Stimulated activated CD4-positive, alpha-beta T cell treated with anti-CD3 and anti-CD28 coated beads, TNF-alpha, amount 100 ng/mL, for 24 hours (primary cell): ENCODE data around the gene NAV2.
A peak's percentile ranks its signal among the peaks of the same experiment; 100 is the strongest.

Experiments used
- DNase-seq, 3 experiments: peaks; one replicate each; pipeline ENCODE4 v3.0.0-alpha.2; 2020; ENCODE audit warnings: low read depth in 3 of 3

The NAV2 gene

GRCh38 chr11:20156280-20156875 is 443.7 kb downstream of the NAV2 start:
- peak in 1 of 3 experiments; percentile 49 for DNase-seq

- DNase-seq: peak in 1 of 3 experiments; percentile 31
Observed at GRCh38 chr11:20156876-20157613, 444.4 kb downstream of the NAV2 start.

GRCh38 chr11:20157728-20158127 is 445.1 kb downstream of the NAV2 start:
- no peak for DNase-seq

DNA sequence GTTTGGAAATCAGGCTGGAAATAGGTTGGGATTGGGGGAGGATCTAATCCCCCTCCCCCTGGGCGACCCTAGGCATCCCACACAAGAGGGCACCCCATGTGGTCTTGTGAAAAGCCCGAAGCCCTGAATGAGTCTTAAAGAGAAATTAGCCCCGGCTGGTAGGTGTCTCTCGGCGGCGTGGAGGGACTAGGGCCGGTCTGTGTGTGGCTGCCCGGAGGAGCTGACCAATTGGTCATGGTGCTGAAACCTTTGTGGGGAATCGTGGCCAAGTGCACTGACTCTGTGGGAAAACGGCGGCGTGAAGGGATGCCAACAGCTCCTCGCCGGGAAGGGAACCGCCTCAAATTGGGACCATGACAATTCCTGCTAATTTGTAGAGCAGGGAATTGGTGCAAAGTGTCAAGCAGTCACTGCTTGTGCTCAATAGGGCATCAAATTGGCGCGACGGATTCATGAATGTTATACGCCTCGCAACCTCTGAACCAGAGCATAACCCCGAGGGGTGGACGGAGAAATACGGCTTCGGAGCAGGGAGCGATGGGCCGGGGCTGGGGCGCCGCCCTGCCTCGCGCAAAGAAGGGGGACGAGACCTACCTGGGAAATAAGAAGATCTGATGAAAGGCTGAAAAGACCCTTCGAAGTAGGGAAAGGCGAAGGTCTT is 446.1 kb downstream of the NAV2 start:
- no peak for DNase-seq

DNA sequence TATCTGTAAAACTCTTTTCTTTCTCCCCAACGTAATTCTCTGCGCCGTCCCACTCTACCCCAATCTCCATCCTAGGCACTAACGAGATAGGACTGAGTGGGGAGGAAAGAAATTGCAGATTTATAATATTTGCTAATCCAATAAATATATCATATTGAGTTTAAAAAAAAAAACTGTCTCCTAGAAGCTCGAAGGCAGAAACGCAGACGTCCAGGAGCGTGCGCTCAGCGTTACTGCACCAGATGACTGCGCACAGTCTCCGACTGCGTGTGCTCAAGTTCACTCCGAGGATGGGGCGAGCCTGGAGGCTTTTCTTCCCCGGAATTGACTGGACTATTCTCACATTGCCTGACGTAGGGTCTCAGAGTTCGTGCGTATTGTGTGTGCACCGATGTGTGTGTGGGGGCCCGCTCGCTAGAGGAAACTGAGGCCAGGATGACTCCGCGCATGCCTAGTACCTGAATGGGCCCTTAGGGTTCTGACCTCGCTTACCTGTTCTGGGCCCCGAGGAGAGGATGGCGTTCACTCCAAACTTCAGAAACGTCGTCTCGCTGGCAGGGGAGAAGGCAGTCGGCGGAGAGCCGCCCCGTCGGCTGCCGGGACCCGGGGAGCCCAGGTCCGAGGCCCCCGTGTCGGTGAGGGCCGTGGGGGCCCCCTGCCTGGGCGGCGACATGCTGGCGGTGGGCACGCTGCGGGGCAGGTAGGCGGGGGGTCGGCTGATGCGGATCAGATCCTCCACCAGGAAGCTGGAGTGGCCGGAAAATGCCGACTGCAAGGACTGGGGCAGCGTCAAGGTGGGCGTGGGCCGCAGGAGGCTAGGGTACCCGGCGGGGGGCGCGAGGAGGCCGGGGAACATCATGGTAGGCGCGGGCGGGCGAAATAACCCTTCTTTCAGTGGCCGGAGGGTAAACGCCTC is 447.1 kb downstream of the NAV2 start:
- DNase-seq: no peak

GRCh38 chr11:20160425-20161229 is 448.0 kb downstream of the NAV2 start, which contains the start of gene DBX1:
Gene DBX1 (minus strand): TSS chr11:20160475. CDS start chr11:20160324, 151 bp downstream.
- DNase-seq: no peak

GRCh38 chr11:20161230-20161918 is 448.7 kb downstream of the NAV2 start:
- DNase-seq: no peak

GRCh38 chr11:20161923-20162744 is 449.5 kb downstream of the NAV2 start:
- DNase-seq: no peak

- DNase-seq: no peak
Observed at GRCh38 chr11:20162824-20163782, 450.5 kb downstream of the NAV2 start.

DNA sequence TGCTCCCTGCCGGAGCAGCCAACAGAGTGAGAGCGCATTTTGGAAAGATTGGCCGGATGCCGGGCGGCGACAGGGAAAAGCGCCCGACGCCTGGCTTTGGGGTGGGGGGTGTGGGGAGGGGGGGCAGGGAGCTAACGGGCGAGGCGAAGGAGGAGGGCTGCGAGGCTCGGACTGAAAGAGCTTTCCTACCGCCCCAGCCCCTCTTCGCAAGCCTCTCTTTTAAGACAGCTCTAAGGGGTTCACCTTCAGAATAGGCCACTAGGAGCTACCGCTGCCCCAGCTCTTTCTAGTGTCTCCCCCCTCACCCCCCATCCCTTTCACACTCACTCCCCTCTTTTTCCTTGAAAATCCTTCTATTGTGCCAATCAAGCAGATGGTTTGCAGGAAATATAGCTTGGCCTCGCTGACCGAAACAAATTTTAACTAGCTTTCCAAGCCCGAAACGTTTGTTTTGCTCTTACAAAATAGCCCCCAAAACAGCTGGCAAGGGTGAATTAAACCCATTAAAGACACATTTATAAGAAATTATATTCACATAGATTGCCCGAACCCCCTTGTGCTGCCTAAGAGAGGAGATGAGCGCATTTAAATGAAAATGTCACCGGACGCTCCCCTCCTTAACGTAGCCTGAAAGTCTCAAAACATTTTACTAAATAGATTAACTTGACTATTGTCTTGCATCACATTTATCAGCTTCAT is 451.3 kb downstream of the NAV2 start:
- DNase-seq: no peak
